Astrocyte (in vitro differentiated cells and primary cell): ENCODE measurements around the gene MAP3K4.

Source experiments
- CTCF ChIP-seq: IDR thresholded peaks from 2 replicates; pipeline ENCODE4 v1.5.1; 2011; ENCODE audit warnings: low read depth, mild to moderate bottlenecking, inconsistent platforms, low read length, moderate library complexity; ENCODE audit not compliant: insufficient read depth
- EZH2 ChIP-seq: IDR thresholded peaks from 2 replicates; pipeline ENCODE4 v1.6.1; 2012; ENCODE audit warnings: mild to moderate bottlenecking, low read length, inconsistent platforms; ENCODE audit not compliant: insufficient read depth

- TF ChIP-seq CTCF (no peak), EZH2 (no peak)
Measured at GRCh38 chr6:161033667-161034066, 42.1 kb downstream of the MAP3K4 start.
